Mesodermal cell (in vitro differentiated cells): ENCODE measurements around the gene SULF2.

Experiments used
- H3K27ac ChIP-seq: 2 replicates; pipeline ENCODE4 v1.7.0; 2013; ENCODE audit warnings: mild to moderate bottlenecking, low read depth, low read length, moderate library complexity; ENCODE audit not compliant: severe bottlenecking
- H3K36me3 ChIP-seq: 2 replicates; pipeline ENCODE4 v1.7.1; 2013; ENCODE audit warnings: mild to moderate bottlenecking, low read length, moderate library complexity; ENCODE audit not compliant: control insufficient read depth, insufficient read depth
- H3K4me1 ChIP-seq: one replicate; pipeline ENCODE4 v1.7.1; 2013; ENCODE audit warnings: mild to moderate bottlenecking, low read length; ENCODE audit not compliant: insufficient read depth, control insufficient read depth, poor library complexity, severe bottlenecking
- H3K4me3 ChIP-seq: 2 replicates; pipeline ENCODE4 v1.7.0; 2013; ENCODE audit warnings: low read length, control low read depth, mild to moderate bottlenecking; ENCODE audit not compliant: insufficient read depth, poor library complexity, severe bottlenecking; ENCODE audit errors: extremely low read depth
- H3K9me3 ChIP-seq: 2 replicates; pipeline ENCODE4 v1.7.1; 2013; ENCODE audit warnings: mild to moderate bottlenecking, low read length, moderate library complexity; ENCODE audit not compliant: control insufficient read depth
- WGBS, 2 experiments: methylation state at CpG; one replicate each; pipeline ENCODE4 v1.1.5; 2013; ENCODE audit warnings: missing lambda C conversion rate in 2 of 2; ENCODE audit not compliant: insufficient coverage in 2 of 2; 5-methylcytosine and 5-hydroxymethylcytosine counted together

SULF2 gene

GRCh38 chr20:47655635-47656034 lies 129.6 kb downstream of the SULF2 start:
- Histone ChIP-seq H3K9me3 (no peaks in the 10 kb centered on the region), H3K27ac (no peak overlapping the region), H3K36me3 (peaks cover 85% of the 10 kb centered on the region), H3K4me3 (no peak overlapping the region), H3K4me1 (no peaks in the 10 kb centered on the region)

- Histone ChIP-seq H3K36me3 (peaks cover 81% of the 10 kb centered on the region), H3K9me3 (no peaks in the 10 kb centered on the region), H3K27ac (no peak overlapping the region), H3K4me3 (no peak overlapping the region), H3K4me1 (no peaks in the 10 kb centered on the region)
- no CpG with 5 or more reads among the region's 1 CpG for WGBS, 2 experiments
Observed at GRCh38 chr20:47654370-47654769, 130.9 kb downstream of the SULF2 start.

- H3K9me3 ChIP-seq = no peaks in the 10 kb centered on the region
- WGBS, 2 experiments = 57 to 67% methylated on average over 1 of the region's 2 CpGs
- H3K4me1 ChIP-seq = no peaks in the 10 kb centered on the region
- peaks cover 81% of the 10 kb centered on the region for H3K36me3 ChIP-seq
- H3K4me3 ChIP-seq = no peak overlapping the region
- H3K27ac ChIP-seq = no peak overlapping the region
Observed at GRCh38 chr20:47653869-47654268, 131.4 kb downstream of the SULF2 start.

GRCh38 chr20:47652794-47653193 lies 132.5 kb downstream of the SULF2 start:
- Histone ChIP-seq H3K4me3 (no peak overlapping the region), H3K36me3 (peaks cover 80% of the 10 kb centered on the region), H3K4me1 (no peaks in the 10 kb centered on the region), H3K27ac (no peak overlapping the region), H3K9me3 (no peaks in the 10 kb centered on the region)
- WGBS, 2 experiments = no CpG with 5 or more reads among the region's 2 CpGs

DNA sequence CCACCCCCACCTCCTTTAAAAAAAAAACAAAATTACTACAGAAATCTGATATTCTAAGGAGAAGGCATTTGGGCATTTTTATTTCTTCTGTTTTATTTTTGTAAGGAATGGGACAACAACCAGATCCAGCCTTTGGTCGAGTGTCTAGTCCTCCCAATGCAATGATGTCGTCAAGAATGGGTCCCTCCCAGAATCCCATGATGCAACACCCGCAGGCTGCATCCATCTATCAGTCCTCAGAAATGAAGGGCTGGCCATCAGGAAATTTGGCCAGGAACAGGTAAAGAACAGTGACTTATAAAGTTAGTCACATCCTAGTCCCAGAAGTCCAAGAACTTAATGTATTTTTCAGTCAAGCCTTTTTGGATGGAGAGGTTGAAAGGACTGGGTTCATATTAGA lies 133.0 kb downstream of the SULF2 start:
- Histone ChIP-seq H3K36me3 (peaks cover 82% of the 10 kb centered on the region), H3K4me3 (no peak overlapping the region), H3K27ac (no peak overlapping the region), H3K9me3 (no peaks in the 10 kb centered on the region), H3K4me1 (no peaks in the 10 kb centered on the region)
- 88 to 100% methylated on average over 2 of the region's 3 CpGs for WGBS, 2 experiments

DNA sequence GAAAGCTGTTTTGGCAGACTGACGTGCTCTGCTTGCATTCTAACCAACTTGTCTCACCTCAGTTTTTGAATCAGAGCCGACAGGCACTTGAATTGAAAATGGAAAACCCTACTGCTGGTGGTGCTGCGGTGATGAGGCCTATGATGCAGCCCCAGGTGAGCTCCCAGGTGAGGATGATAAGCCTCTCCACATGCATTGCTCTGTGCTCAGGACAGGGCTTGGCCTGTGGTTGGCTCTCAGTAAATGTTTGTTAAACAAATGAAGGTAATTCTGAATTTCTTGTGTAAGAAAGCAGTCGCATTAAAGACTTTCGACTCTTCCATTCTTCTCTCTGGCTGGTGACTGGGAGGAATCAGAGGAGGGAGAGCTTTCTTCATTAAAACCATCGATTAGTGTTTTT lies 136.3 kb downstream of the SULF2 start:
- Histone ChIP-seq H3K4me1 (no peaks in the 10 kb centered on the region), H3K4me3 (no peak overlapping the region), H3K9me3 (no peaks in the 10 kb centered on the region), H3K36me3 (peaks cover 83% of the 10 kb centered on the region), H3K27ac (no peak overlapping the region)
- 79 to 85% methylated on average over 4 to 5 of the region's 6 CpGs for WGBS, 2 experiments

DNA sequence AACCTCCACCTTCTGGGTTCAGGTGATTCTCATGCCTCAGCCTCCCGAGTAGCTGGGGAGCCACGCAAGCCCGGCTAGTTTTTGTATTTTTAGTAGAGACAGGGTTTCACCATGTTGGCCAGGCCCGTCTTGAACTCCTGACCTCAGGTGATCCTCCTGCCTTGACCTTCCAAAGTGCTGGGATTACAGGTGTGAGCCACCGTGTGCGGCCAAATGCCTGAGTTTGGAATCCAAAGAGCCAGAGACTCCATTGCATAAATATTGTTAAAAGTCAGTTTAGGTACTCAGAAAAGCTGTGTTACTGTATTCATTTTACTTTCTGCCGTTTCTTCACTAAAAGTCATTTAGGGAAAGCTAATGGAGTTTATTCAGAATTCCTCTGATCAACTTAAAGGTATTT lies 137.3 kb downstream of the SULF2 start:
- H3K9me3 ChIP-seq = no peaks in the 10 kb centered on the region
- peaks cover 78% of the 10 kb centered on the region for H3K36me3 ChIP-seq
- H3K27ac ChIP-seq = no peak overlapping the region
- no peaks in the 10 kb centered on the region for H3K4me1 ChIP-seq
- no peak overlapping the region for H3K4me3 ChIP-seq
- WGBS, 2 experiments = 84 to 95% methylated on average over 4 to 6 of the region's 7 CpGs

GRCh38 chr20:47645632-47646031 lies 139.6 kb downstream of the SULF2 start:
- WGBS, 2 experiments = 93 to 100% methylated on average over 1 to 2 of the region's 2 CpGs

DNA sequence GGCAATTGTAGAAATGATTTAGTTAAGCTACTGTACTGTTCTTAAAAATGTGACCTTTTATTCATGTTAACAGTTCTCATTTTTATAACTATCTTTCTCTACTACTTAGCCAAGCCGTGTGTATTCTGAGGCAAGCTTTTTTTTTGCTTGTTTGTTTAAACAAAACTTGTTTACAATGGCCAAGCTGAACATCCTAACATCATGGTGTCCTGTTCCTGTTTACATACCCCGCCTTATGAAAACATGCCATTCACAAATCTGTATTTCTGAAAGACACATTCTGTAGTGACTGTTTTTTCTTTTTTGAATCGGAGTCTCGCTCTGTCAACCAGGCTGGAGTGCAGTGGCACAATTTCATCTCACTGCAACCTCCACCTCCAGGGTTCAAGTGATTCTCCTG lies 142.7 kb downstream of the SULF2 start:
- peaks cover 69% of the 10 kb centered on the region for H3K36me3 ChIP-seq
- no peak overlapping the region for H3K4me3 ChIP-seq
- no peaks in the 10 kb centered on the region for H3K4me1 ChIP-seq
- H3K9me3 ChIP-seq = no peaks in the 10 kb centered on the region
- WGBS, 2 experiments = 85 to 100% methylated on average over 2 to 3 of the region's 4 CpGs
- H3K27ac ChIP-seq = no peak overlapping the region

More at GRCh38 chr20:47645632-47646031, 139.6 kb downstream of the SULF2 start:
- H3K4me3 ChIP-seq = no peak overlapping the region
- H3K27ac ChIP-seq = no peak overlapping the region
- peaks cover 70% of the 10 kb centered on the region for H3K36me3 ChIP-seq
- H3K4me1 ChIP-seq = no peaks in the 10 kb centered on the region
- H3K9me3 ChIP-seq = no peaks in the 10 kb centered on the region

GRCh38 chr20:47642118-47642517 lies 143.2 kb downstream of the SULF2 start:
- Histone ChIP-seq H3K36me3 (peaks cover 67% of the 10 kb centered on the region), H3K9me3 (no peaks in the 10 kb centered on the region), H3K27ac (no peak overlapping the region), H3K4me3 (no peak overlapping the region), H3K4me1 (no peaks in the 10 kb centered on the region)
- 89 to 100% methylated on average over 1 of the region's 4 CpGs for WGBS, 2 experiments

- Histone ChIP-seq H3K4me3 (no peak overlapping the region), H3K27ac (no peak overlapping the region), H3K9me3 (no peaks in the 10 kb centered on the region), H3K36me3 (peaks cover 60% of the 10 kb centered on the region), H3K4me1 (no peaks in the 10 kb centered on the region)
- 100% methylated on average over 3 of the region's 4 CpGs; no CpG with 5 or more reads in 1 of the 2 experiments for WGBS, 2 experiments
Observed at GRCh38 chr20:47638851-47639250, 146.4 kb downstream of the SULF2 start.
